GM21390 (cell line): Measurements from ENCODE around the gene TRIM27.
"Not testable (repeated sequence)": the region's sequence is repeated elsewhere in the genome, so short reads cannot be mapped to it uniquely, and the experiment has no call there.

ENCODE experiments used
- ATAC-seq: cut with Tn5 transposase; IDR thresholded peaks from one replicate; pipeline ENCODE4 v1.9.1; 2021; ENCODE audit not compliant: unreplicated experiment

Gene TRIM27, protein sequence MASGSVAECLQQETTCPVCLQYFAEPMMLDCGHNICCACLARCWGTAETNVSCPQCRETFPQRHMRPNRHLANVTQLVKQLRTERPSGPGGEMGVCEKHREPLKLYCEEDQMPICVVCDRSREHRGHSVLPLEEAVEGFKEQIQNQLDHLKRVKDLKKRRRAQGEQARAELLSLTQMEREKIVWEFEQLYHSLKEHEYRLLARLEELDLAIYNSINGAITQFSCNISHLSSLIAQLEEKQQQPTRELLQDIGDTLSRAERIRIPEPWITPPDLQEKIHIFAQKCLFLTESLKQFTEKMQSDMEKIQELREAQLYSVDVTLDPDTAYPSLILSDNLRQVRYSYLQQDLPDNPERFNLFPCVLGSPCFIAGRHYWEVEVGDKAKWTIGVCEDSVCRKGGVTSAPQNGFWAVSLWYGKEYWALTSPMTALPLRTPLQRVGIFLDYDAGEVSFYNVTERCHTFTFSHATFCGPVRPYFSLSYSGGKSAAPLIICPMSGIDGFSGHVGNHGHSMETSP

DNA sequence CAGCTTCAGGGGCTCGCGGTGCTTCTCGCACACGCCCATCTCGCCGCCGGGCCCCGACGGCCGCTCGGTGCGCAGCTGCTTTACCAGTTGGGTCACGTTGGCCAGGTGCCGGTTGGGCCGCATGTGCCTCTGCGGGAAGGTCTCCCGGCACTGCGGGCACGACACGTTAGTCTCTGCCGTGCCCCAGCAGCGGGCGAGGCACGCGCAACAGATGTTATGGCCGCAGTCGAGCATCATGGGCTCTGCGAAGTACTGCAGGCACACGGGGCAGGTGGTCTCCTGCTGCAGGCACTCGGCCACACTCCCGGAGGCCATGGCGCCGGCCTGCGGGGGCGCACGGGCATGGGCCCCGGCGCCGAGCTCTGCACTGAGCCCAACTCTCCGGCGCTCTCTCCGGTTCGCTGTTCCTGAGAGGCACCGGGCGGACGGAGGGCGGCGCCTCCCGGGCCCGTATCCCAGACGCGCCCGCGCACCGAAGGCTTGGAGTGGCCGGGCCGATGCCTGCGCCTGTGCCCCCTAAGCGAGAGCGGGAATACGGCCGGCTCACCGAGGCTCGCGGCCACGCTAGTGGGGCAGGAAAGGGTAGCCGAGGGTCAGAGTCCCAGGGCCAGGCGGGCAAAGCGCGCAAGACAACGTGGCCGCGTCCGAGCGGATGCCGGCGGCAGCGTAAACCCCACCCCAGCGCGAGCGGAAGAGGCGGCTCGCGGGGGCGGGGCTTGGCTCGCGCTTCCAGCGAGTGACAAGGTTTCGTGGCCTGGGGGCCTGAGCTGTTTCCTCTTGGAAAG lies at the start of gene TRIM27:
Gene TRIM27 (minus strand): TSS at position 668 of the 785 bp plus-strand sequence. CDS start 353 bp downstream, at position 315.
- ATAC-seq: peak; percentile 84

DNA sequence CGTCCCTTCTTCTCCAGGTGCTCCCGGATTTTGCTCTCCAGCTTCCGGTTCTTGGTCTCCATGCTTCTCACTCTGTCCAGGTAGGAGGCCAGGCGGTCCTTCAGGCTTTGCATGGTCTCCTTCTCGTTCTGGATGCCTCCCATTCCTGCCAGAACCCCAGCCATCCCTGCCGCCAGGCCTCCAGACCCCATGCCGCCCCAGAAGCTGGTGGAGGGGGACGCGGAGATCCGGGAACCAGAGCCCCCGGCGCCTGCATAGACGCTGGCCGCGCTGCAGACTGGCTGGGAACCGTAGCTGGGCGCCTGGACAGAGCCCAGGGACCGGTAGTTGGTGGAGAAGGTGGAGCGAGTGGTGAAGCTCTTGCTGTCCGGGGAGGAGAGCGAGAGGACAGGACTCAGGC lies 46.3 kb upstream of the TRIM27 start:
- not testable (repeated sequence) for ATAC-seq

DNA sequence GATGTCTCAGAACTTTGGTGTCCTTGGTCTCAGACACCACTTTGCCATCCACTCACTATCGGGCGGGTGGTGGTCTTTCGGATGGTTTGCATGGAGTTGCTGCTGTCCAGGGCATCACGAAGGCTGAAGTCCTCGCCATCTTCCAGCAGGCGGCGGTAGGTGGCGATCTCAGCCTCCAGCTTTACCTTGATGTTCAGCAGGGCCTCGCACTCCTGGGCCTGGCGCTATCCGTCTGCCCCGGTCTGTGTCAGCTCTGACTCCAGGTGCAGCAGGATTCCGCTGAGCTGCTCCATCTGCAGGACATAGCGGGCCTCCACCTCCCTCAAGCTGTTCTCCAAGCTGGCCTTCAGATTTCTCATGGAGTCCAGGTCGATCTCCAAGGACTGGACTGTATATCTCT lies 45.3 kb upstream of the TRIM27 start:
- ATAC-seq: no peak

DNA sequence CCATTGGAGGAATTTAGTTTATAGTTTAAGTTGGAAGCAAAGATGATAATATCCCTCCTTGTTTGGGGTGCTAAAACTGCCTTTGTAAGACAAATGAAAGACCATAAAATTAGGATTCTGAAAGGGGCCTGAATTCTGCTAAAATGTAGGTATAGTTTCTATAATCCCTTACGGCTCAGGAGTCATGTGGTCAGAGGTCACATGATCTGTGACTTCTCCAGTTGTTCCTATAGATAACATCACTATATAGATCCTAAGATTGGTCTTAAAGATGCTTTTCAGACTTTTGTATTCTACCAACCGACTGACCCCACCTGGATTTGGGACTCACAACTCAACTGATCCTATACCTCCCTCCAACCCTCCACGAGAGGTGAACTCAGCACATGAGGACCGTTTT lies 44.7 kb upstream of the TRIM27 start:
- no peak for ATAC-seq

DNA sequence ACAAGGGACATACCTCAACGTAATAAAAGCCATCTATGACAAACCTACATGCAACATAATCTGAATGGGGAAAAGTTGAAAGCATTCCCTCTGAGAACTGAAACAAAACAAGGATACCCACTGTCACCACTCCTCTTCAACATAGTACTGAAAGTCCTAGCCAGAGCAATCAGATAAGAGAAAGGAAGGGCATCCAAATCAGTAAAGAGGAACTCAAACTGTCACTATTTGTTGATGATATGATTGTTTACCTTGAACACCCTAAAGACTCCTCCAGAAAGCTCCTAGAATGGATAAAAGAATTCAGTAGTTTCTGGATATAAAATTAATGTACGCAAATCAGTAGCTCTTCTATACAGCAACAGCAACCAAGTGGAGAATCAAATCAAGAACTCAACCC lies 41.9 kb upstream of the TRIM27 start:
- no peak for ATAC-seq

DNA sequence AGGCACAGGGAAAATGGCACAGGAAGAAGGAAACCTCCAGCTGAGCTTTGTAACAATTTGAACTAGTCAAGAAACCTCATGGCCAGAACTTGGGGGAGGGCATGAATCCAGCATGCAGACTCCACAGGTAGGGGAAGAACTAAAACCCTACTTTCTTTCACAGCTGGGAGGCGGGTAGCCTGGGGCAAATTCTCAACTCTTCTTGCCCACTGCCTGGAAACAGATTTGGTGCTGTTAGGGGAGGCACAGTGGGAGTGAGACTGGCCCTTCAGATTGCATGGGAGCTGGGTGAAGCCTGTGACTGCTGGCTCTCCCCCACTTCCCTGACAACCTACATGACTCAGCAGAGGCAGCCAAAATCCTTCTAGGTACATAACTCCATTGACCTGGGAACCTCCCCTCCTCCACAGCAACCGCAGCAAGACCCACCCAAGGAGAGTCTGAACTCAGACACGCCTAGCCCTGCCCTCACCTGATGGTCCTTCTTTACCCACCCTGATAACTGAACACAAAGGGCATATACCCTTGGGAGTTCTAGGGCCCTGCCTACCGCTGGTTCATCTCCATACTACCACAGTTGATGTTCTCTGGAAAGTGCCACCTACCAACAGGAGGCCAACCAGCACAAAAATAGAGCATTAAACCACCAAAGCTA lies 37.2 kb upstream of the TRIM27 start:
- ATAC-seq: no peak

DNA sequence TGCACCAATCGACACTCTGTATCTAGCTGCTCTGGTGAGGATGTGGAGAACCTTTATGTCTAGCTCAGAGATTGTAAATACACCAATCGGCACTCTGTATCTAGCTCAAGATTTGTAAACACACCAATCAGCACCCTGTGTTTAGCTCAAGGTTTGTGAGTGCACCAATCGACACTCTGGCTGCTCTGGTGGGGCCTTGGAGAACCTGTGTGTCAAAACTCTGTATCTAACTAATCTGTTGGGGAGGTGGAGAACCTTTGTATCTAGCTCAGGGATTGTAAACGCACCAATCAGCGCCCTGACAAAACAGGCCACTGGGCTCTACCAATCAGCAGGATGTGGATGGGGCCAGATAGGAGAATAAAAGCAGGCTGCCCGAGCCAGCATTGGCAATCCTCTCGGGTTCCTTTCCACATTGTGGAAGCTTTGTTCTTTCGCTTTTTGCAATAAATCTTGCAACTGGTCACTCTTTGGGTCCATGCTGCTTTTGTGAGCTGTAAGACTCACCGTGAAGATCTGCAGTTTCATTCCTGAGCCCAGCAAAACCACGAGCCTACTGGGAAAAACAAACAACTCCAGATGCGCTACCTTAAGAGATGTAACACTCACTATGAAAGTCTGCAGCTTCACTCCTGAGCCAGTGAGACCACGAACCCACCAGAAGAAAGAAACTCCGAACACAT lies 34.9 kb upstream of the TRIM27 start:
- ATAC-seq: not testable (repeated sequence)

DNA sequence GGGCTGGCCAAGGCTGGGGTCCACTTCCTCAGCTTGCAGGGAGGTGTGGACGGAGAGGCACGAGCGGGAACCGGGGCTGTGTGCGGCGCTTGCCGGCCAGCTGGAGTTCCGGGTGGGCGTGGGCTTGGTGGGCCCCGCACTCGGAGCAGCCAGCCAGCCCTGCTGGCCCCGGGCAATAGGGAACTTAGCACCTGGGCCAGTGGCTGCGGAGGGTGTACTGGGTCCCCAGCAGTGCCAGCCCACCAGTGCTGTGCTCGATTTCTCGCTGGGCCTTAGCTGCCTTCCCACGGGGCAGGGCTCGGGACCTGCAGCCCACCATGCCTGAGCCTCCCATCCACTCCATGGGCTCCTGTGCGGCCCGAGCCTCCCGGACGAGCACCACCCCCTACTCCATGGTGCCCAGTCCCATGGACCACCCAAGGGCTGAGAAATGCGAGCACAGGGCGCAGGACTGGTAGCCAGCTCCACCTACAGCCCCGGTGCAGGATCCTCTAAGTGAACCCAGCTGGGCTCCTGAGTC lies 34.1 kb upstream of the TRIM27 start:
- ATAC-seq: not testable (repeated sequence)

DNA sequence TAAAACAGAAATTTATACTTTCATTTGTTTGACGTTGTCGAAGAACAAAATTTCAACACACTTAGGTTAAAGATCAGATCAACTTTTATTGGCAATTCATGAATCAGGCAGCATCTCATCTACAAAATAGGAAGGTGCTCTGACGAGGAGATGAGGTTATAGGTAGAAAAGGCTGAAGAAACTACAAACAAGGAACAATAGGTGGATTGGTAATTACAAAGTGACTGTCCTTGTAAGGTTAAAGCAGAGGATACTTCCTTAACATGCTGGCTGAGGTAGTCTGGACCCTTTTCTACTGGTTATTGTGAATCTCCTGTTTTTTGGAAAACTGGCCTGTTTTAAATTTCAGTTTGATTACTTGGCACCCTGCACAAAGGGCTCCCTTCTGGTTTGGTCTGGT lies 32.5 kb upstream of the TRIM27 start:
- no peak for ATAC-seq

DNA sequence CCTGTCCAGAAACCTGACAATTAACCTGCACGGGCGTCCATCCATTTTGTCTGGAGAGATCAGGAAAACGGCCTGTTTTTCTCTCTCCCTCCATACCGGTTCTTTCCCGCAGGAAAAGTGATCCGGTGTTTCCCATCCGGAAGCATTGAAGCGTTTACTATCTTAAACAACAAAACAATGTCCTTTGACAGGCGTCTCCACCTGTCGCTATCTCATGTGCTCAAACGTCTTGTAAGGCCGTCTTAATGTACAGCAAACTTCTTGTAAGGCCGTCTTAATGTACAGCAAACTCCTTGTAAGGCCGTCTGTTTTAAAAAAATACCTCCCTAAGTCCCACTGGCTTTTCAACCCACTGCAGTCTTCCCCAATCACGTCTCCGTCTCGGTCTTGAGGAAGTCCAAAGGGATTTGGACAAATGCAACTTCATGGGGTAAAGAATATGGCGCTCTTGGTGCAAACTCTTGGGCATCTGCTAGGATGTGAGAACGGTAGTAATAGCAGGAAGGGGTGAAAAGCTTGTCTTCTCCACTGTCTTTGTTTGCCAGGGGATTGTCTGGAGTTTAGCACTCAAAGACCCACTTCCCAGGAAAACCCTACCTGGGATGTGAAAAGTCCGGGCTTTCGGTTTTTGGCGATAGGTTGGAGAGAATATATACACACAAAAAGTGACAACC lies 29.9 kb upstream of the TRIM27 start:
- ATAC-seq: no peak

DNA sequence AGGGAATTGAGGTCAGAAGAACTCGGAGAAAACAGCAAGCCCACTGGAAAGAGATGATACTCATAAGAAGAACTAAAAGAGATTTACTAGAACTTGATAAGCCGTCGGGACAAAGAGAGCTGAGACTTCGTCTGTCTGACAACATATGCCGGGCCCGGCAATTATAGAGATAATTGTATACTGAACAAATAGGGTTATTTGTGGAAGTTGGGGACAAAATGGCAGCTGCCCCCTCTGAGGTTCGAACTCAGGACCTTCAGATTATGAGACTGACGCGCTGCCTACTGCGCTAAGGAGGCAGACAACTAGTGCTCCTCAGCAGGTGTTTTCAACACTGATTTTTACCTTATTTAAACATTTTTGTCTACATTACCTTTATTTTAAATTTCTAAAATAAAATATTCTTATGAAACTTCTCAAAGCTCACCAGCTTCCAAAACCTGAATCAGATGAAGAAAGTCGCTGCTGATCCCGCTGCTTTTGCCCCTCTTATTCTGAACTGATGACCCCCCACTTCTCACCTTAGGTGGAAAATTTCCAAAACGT lies 29.3 kb upstream of the TRIM27 start:
- ATAC-seq: no peak

DNA sequence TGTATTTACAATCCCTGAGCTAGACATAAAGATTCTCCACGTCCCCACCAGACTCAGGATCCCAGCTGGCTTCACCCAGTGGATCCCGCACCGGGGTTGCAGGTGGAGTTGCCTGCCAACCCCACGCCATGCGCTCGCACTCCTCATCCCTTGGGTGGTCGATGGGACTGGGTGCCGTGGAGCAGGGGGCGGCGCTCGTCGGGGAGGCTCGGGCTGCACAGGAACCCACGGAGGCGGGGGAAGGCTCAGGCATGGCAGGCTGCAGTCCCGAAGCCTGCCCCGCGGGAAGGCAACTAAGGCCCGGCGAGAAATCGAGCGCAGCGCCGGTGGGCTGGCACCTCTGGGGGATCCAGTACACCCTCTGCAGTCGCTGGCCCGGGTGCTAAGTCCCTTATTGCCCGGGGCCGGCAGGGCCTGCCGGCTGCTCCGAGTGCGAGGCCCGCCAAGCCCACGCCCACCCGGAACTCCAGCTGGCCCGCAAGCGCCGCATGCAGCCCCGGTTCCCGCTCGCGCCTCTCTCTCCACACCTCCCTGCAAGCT lies 25.9 kb upstream of the TRIM27 start:
- ATAC-seq: not testable (repeated sequence)

DNA sequence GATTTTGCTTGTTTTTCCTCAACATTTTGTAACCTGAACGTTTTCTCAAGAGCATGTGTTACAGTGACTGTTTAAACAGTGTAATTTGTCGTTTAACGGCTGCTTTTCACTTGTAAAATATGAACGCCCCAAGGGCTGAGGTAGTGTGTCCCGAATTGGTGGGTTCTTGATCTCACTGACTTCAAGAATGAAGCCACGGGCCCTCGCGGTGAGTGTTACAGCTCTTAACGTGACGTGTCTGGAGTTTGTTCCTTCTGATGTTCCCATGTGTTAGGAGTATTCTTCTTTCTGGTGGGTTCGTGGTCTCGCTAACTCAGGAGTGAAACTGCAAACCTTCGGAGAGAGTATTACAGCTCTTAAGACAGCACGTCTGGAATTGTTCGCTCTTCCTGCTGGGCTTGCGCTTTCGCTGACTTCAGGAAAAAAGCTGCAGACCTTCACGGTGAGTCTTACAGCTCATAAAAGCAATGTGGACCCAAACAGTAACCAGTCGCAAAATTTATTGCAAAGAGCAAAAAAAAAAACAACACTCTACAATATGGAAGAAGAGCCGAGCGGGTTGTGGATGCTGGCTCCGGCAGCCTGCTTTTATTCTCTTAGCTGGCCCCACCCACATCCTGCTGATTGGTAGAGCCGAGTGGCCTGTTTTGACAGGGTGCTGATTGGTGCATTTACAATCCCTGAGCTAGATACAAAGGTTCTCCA lies 25.1 kb upstream of the TRIM27 start:
- no peak for ATAC-seq

DNA sequence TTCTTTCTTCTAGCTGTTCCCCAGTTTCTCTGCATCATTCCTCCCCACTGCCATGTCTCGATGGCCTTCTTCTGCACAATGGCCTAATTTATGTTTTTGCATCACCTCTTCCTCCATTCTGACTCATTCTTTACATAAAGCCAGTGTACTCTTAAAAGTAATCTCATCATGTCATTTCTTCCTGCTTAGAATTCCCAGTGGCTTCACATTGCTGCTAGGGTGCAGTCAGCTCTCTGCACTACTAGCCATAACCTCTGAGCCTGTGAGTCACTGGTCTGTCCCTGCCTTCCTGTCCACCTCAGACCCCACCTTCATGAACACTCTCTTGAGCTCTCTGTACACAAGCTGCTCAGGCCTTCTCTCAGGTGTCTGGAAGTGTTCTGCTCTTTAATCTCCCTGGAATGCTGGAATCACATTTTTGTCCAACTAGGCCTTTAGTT lies 24.1 kb upstream of the TRIM27 start:
- ATAC-seq: no peak

DNA sequence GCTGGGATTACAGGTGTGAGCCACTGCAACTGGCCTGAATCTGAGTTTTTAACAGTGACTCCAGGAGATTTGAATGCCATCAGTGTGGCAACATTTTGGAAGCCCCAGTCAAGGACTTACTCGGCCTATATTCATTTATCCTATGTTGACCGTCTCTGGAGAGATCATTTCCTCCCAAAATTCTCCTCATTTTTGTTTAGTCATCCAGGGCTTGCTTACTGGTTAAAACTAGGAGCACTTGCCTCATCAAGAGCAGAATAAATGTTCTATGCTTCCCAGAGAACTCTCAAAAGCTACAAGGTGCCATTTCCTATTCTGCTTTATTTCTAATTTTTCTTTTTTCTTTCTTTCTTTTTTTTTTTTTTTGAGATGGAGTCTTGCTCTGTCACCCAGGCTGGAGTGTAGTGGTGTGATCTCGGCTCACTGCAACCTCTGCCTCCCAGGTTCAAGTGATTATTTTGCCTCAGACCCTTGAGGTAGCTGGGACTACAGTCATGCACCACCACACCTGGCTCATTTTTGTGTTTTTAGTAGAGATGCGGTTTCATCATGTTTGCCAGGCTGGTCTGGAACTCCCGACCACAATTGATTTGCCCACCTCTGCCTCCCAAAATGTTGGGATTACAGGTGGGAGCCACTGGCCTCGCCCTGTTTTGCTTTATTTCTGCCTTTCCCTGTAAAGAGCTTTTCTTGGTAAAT lies 23.4 kb upstream of the TRIM27 start:
- ATAC-seq: no peak

DNA sequence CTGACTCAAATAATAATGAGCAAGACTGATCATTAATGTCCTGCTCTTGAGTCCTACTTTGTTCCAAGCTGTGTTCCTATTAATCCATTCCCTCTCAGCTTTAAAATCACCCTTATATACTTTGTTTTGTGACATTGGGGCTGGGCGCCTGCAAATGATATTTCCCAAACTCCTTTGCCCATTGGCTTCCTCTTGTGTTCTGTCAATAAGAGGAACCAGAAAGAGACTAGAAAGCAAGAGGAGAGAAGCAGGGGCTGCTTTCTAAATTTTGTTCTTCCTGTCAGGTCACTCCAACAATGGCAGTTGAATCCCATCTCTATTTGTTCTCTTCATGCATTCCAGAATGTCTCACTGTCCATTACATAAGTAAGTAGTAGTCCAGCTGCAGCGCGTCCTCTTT lies 21.6 kb upstream of the TRIM27 start:
- no peak for ATAC-seq

DNA sequence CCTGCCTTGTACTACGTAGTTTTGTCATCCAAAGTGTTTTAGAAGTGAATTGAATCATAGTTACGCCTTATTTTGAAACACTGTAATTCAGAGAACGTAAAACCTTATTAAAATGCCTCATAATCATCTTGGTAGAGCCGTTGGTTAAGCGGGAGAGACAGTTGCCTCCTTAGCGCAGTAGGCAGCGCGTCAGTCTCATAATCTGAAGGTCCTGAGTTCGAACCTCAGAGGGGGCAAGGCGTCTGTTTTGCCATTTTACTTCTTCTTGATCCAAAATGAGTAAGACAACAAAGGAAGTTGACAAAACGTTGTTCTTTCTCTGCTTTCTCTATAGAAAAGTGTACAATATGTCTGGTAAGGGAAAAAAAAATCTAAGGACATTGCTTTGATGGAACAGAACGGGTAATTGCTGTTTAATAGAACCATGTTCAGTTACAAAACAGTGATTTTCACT lies 20.7 kb upstream of the TRIM27 start:
- ATAC-seq: no peak
